Measurements from ENCODE around the gene PIK3R3.

- TF ChIP-seq POLR2A (IDR thresholded peaks at IDR 0.05): no peak
- no peak for TF ChIP-seq CTCF (IDR thresholded peaks at IDR 0.05)
These were observed 138.0 kb downstream of the PIK3R3 start for GRCh38 chr1:45994423-45994822.

Data from thyroid gland (tissue), 4 donors.